A673 (cell line): ENCODE measurements around the gene SOX10. TPM values are rescaled to one million over a fixed set of nuclear protein-coding genes. Genes with fewer than 3 reads are reported as not detected.
A peak's percentile ranks its signal among the peaks of the same experiment; 100 is the strongest.

Experiments
- BruUV-seq: library from RNA; stranded (reverse); fragments of 400-500 nt; replicated peaks from 2 replicates; lab custom pipeline; 2021; lab: Mats Ljungman, UMichigan
- CTCF ChIA-PET: fragments of 300-600 bp; sonication (Branson Sonifier 250); formaldehyde crosslinking; loops from one replicate; lab custom pipeline; 2022; ENCODE audit warnings: antibody characterized with exemption; lab: Charles Lee
- POLR2A ChIA-PET: fragments of 300-600 bp; sonication (Branson Sonifier 250); formaldehyde crosslinking; loops from one replicate; lab custom pipeline; 2022; ENCODE audit warnings: antibody characterized with exemption; ENCODE audit not compliant: low non-redundant PET; lab: Charles Lee
- DNase-seq: peaks from one replicate; pipeline ENCODE4 v3.0.0-alpha.2; 2015; ENCODE audit warnings: low spot score
- H3K27ac ChIP-seq: fragments of 200-600 bp; sonication (generic); 2 replicates; pipeline ENCODE4 v1.5.1; 2016; ENCODE audit warnings: mixed run types, low read depth, mild to moderate bottlenecking, mixed read lengths, antibody characterized with exemption, low read length; ENCODE audit not compliant: poor library complexity, severe bottlenecking
- H3K27me3 ChIP-seq: fragments of 200-600 bp; sonication (generic); replicated peaks from 2 replicates; pipeline ENCODE4 v1.6.1; 2017; ENCODE audit warnings: mixed run types, low read depth, mild to moderate bottlenecking, mixed read lengths, antibody characterized with exemption, low read length; ENCODE audit not compliant: insufficient read depth, poor library complexity
- H3K36me3 ChIP-seq: fragments of 200-600 bp; sonication (generic); 2 replicates; pipeline ENCODE4 v1.6.1; 2016; ENCODE audit warnings: mixed run types, mild to moderate bottlenecking, mixed read lengths, antibody characterized with exemption, low read length; ENCODE audit not compliant: insufficient read depth, poor library complexity, severe bottlenecking
- H3K4me1 ChIP-seq: fragments of 200-600 bp; sonication (generic); 2 replicates; pipeline ENCODE4 v1.6.1; 2017; ENCODE audit warnings: mixed run types, mild to moderate bottlenecking, mixed read lengths, antibody characterized with exemption, low read length; ENCODE audit not compliant: insufficient read depth, poor library complexity, severe bottlenecking
- H3K4me3 ChIP-seq: fragments of 200-600 bp; sonication (generic); 2 replicates; pipeline ENCODE4 v1.5.1; 2016; ENCODE audit warnings: low read depth, mixed run types, mild to moderate bottlenecking, mixed read lengths, low read length; ENCODE audit not compliant: poor library complexity, severe bottlenecking
- H3K9me3 ChIP-seq: fragments of 200-600 bp; sonication (generic); 2 replicates; pipeline ENCODE4 v1.6.1; 2016; ENCODE audit warnings: mixed run types, low read depth, mild to moderate bottlenecking, mixed read lengths, antibody characterized with exemption, low read length; ENCODE audit not compliant: poor library complexity, severe bottlenecking
- EZH2 ChIP-seq: fragments of 200-600 bp; sonication (generic); IDR thresholded peaks from 2 replicates; pipeline ENCODE4 v1.6.1; 2017; ENCODE audit warnings: borderline replicate concordance, low read depth, mild to moderate bottlenecking, mixed read lengths, antibody characterized with exemption, low read length; ENCODE audit not compliant: poor library complexity, severe bottlenecking
- intact Hi-C: fragments of 100-400 bp; cut with micrococcal nuclease; formaldehyde crosslinking; loops from one replicate; pipeline ENCODE4 v1.10.0; 2022; ENCODE audit not compliant: unreplicated experiment
- microRNA-seq: library from miRNA; unstranded; fragments of <30 nt; microRNA quantifications from one replicate; pipeline ENCODE4 v1.2.0, GENCODE V29; 2021
- total RNA-seq: library from RNA; stranded (reverse); gene quantifications from 2 replicates; pipeline ENCODE4 v1.2.3, GENCODE V29; 2021
- TF ChIP-seq, protein P1 (sequence below): fragments of 300-800, 200-600 bp; sonication (generic); conservative IDR thresholded peaks from 2 replicates; pipeline ENCODE4 v1.5.1; 2017; ENCODE audit warnings: low read depth, mild to moderate bottlenecking, antibody characterized with exemption, low read length, moderate library complexity, mixed read lengths

The SOX10 gene
- total RNA-seq, 1 experiment from 2014 or later = not detected

DNA sequence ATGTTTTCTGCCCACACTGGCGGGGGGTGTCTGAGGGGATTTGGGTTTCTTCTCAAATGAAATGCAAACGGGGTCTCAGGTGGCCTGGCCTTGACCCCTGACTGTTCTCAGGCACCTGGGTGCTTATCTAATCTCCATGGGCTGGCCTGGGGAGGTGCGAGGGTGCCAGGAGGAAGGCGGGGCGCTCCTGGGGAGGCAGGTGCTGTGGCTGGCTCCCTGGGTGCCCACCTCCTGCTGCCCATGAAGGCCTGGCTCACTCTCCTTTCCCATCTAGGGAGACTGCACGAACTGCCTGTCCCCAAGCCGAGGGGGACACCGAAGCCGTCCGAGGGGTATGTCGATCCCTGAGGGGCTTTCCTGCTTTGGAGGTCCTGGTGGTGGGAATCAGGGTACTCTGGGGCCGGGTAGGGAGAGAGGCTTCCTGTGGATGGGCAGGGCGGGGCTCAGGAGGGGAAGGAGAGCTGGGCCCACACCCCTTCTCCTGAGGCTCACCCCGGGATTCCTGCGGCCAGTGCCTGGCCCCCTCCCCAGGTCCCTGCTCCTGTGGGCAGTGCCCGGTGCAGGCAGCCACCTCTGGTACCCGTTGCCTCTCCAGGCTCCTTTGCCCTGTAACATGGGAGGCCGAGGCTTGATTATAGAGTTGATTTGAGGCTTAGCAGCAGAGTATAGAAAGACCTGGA is 59.8 kb downstream of the SOX10 start:
- H3K36me3 ChIP-seq = peaks cover 4% of the 10 kb centered on the region
- H3K27me3 ChIP-seq = no peaks in the 10 kb centered on the region
- intact Hi-C loops = no loop called here
- ChIA-PET CTCF (no interaction called here), POLR2A (interaction anchor here (0.5 kb wide), 1 partner anchor 120 kb away, joined by 3 read pairs; a partner anchor contains a TSS)
- H3K4me3 ChIP-seq = no peak overlapping the region
- H3K27ac ChIP-seq = no peak overlapping the region
- H3K9me3 ChIP-seq = no peaks in the 10 kb centered on the region
- DNase-seq = no peak
- TF ChIP-seq EZH2 = no peak
- TF ChIP-seq, protein P1, sequence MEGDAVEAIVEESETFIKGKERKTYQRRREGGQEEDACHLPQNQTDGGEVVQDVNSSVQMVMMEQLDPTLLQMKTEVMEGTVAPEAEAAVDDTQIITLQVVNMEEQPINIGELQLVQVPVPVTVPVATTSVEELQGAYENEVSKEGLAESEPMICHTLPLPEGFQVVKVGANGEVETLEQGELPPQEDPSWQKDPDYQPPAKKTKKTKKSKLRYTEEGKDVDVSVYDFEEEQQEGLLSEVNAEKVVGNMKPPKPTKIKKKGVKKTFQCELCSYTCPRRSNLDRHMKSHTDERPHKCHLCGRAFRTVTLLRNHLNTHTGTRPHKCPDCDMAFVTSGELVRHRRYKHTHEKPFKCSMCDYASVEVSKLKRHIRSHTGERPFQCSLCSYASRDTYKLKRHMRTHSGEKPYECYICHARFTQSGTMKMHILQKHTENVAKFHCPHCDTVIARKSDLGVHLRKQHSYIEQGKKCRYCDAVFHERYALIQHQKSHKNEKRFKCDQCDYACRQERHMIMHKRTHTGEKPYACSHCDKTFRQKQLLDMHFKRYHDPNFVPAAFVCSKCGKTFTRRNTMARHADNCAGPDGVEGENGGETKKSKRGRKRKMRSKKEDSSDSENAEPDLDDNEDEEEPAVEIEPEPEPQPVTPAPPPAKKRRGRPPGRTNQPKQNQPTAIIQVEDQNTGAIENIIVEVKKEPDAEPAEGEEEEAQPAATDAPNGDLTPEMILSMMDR = no peak
- no peaks in the 10 kb centered on the region for H3K4me1 ChIP-seq
- BruUV-seq = no TSS peak

GRCh38 chr22:37923927-37924326 is 60.4 kb downstream of the SOX10 start:
- intact Hi-C loops = no loop called here
- BruUV-seq = no TSS peak
- CTCF ChIA-PET = no interaction called here
- TF ChIP-seq, protein P1 = no peak
- TF ChIP-seq EZH2 = no peak
- Histone ChIP-seq H3K36me3 (peaks cover 4% of the 10 kb centered on the region), H3K9me3 (no peaks in the 10 kb centered on the region), H3K27ac (no peak overlapping the region), H3K4me3 (no peak overlapping the region), H3K4me1 (no peaks in the 10 kb centered on the region), H3K27me3 (no peaks in the 10 kb centered on the region)
- POLR2A ChIA-PET = no interaction called here
- no peak for DNase-seq

Small RNAs within 50 kb of the gene (microRNA-seq; reads per million reads assigned to microRNA genes)
- gene MIR4534 = not detected
- gene MIR6820 = 9.7 reads per million, percentile 29 among the genes with 10 or more reads in this experiment

Other genes starting within 250 kb of the SOX10 start
- gene GCAT, start 176.6 kb downstream of the SOX10 start, total RNA-seq = 21.4 and 28.5 TPM in 2 replicates
- gene GALR3, start 161.2 kb downstream of the SOX10 start, total RNA-seq = 0.26 TPM in 1 of 2 replicates, not detected in the other
- 29.5 and 32.9 TPM in 2 replicates for gene ANKRD54, start 140.2 kb downstream of the SOX10 start, total RNA-seq
- gene EIF3L, start 135.1 kb downstream of the SOX10 start, total RNA-seq = 492 and 528 TPM in 2 replicates
- gene MICALL1, start 78.3 kb downstream of the SOX10 start, total RNA-seq = 32.4 and 33.0 TPM in 2 replicates
- 0.64 and 0.66 TPM in 2 replicates for gene C22orf23, start 31.0 kb downstream of the SOX10 start, total RNA-seq
- gene POLR2F, start 30.9 kb downstream of the SOX10 start, total RNA-seq = 150 and 162 TPM in 2 replicates
- gene PICK1, start 72.8 kb upstream of the SOX10 start, total RNA-seq = 24.8 and 26.6 TPM in 2 replicates
- gene SLC16A8, start 99.6 kb upstream of the SOX10 start, total RNA-seq = not detected in 2 replicates
- 1.6 and 2.5 TPM in 2 replicates for gene BAIAP2L2, start 126.1 kb upstream of the SOX10 start, total RNA-seq
- gene PLA2G6, start 197.3 kb upstream of the SOX10 start, total RNA-seq = 31.8 and 40.8 TPM in 2 replicates
- 5.0 and 6.3 TPM in 2 replicates for gene MAFF, start 217.4 kb upstream of the SOX10 start, total RNA-seq